AG04449 (cell line): ENCODE data around the gene UNC5C.

Source experiments
- CTCF ChIA-PET: fragments of 350-600 bp; formaldehyde crosslinking; extraction: SDS; loops from one replicate; lab custom pipeline; 2021; ENCODE audit warnings: antibody characterized with exemption; lab: Yijun Ruan, JAX
- POLR2A ChIA-PET: fragments of 400-600, 350-600 bp; formaldehyde crosslinking; extraction: SDS; loops from one replicate; lab custom pipeline; 2020; ENCODE audit warnings: antibody characterized with exemption, inconsistent platforms; lab: Yijun Ruan, JAX
- DNase-seq: peaks from one replicate; pipeline ENCODE4 v3.0.0-alpha.2; 2010; ENCODE audit warnings: low read depth, low spot score
- H3K4me3 ChIP-seq: 2 replicates; pipeline ENCODE4 v1.5.1; 2011; ENCODE audit warnings: low read depth, mild to moderate bottlenecking, control low read depth, low read length
- CTCF ChIP-seq: IDR thresholded peaks from one replicate; pipeline ENCODE4 v1.5.1; 2011; ENCODE audit warnings: mild to moderate bottlenecking, moderate library complexity, low read length, control low read depth, inconsistent platforms; ENCODE audit not compliant: insufficient read depth; ENCODE audit errors: missing control alignments

The UNC5C gene

DNA sequence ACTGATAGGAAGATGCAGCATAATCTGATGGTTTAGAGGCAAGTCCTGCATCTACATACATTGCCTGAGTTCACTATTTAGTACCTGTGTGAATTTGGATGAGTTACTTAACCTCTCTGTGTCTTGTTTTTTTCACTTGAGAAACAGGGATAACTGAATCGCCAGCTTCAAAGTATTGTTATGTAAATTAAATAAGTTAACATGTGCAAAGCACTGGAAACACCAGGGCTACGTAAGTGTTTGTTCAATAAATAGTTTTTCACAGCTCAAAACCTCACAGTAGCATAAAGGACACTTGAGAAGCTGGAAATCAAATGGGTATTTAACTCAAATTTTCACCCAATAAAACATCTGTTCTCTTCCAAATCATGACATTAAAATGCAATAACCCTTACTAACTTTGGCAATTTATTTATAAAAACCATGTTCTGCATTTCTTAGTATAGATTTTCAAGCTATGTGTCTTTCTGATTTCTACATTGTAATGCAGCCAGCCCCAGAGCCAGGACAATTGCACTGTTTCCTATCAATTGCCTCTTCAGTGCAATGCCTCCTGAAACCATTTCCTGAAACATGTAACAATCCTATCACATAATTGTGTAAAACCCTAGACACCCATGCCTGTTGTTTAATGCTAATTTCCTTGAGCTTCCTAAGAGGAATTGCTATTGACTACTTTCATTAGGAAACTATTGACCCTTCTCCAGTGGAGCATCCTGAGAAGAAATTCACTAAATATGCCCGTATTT, 177.1 kb downstream of the UNC5C start:
- TF ChIP-seq CTCF: no peak
- H3K4me3 ChIP-seq: no peak overlapping the region
- DNase-seq: no peak
- POLR2A ChIA-PET: no interaction called here
- CTCF ChIA-PET: no interaction called here

- no peak for DNase-seq
- ChIA-PET CTCF (no interaction called here), POLR2A (no interaction called here)
- no peak for TF ChIP-seq CTCF
- H3K4me3 ChIP-seq: no peak overlapping the region
Measured at GRCh38 chr4:95367824-95368223, 180.9 kb downstream of the UNC5C start.

DNA sequence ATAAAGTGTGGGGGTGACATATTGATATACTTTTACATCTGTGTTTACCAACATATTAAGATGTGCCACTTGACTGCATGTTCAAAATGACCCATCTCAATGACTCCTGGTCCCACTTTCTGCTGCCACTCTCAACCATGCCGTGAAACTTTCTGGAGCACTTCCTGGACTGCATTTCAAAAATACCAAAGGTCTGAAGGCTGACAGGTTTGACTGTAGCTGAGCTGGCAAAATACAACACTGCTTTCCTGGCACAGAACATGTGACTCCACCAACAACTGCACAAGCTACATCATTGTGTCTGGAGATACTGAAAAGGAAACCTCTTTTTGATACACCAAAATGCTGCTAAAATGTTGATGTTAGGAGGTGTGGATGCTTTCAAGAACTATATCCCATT, 184.8 kb downstream of the UNC5C start:
- ChIA-PET CTCF (no interaction called here), POLR2A (no interaction called here)
- no peak for DNase-seq
- H3K4me3 ChIP-seq: no peak overlapping the region
- no peak for TF ChIP-seq CTCF

- no peak for TF ChIP-seq CTCF
- DNase-seq: no peak
- no peak overlapping the region for H3K4me3 ChIP-seq
- POLR2A ChIA-PET: no interaction called here
- CTCF ChIA-PET: no interaction called here
Measured at GRCh38 chr4:95363559-95363925, 185.2 kb downstream of the UNC5C start.

DNA sequence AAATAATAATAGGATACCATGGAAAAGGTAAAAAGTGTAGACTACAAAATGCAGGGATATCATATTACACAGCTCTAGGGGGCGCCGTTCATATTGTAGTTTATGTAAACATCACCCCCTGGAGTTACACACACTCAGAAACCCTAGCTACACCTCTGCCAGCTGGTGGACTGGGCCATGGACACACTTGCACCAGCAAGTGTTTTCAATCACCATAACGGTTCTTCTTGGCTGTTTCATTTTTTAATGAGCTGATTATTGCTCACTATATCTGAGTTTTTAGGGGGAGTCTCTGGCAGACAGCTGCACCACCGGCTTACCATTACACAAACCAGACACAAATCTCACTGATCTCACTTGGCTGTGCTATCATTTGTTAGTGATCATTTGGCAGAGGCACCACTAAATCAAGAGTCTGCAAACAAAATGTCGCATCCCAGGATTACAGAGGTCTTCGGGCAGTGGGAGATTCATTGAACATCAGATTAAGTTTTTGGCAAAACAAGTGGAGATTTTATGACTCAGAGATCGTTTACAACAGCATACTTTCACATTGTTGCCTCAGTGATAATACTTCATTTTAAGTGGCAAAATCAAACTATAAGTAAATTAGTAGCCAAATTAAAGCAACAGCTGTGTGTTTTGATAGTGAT, 185.7 kb downstream of the UNC5C start:
- no peak for DNase-seq
- ChIA-PET CTCF (no interaction called here), POLR2A (no interaction called here)
- TF ChIP-seq CTCF: no peak
- no peak overlapping the region for H3K4me3 ChIP-seq

- TF ChIP-seq CTCF: no peak
- no peak for DNase-seq
- ChIA-PET CTCF (no interaction called here), POLR2A (no interaction called here)
- H3K4me3 ChIP-seq: no peak overlapping the region
Measured at GRCh38 chr4:95362066-95362465, 186.7 kb downstream of the UNC5C start.
